ENCODE results near the gene SLC25A41. TPM values are rescaled to one million over a fixed set of nuclear protein-coding genes. Genes with fewer than 3 reads are reported as not detected.
A peak's percentile ranks its signal among the peaks of the same experiment; 100 is the strongest.

SLC25A41 gene
- total and polyA plus RNA-seq, 2 of the 13 experiments (the other 11 are each of a cell fraction or from before 2014, with no cell fraction given) = 0.33 to 0.95 TPM

GRCh38 chr19:6393074-6393982 is 40.2 kb downstream of the SLC25A41 start, which contains the start of gene GTF2F1 (continued):
- TF ChIP-seq ZNF775 (CRISPR knock-in tag; IDR thresholded peaks at IDR 0.05; ENCODE audit: borderline replicate concordance) (no peak), ZNF225 (CRISPR knock-in tag; IDR thresholded peaks at IDR 0.05) (no peak), KMT2A (CRISPR knock-in tag; IDR thresholded peaks at IDR 0.05) (peak; percentile 72), ZNF513 (CRISPR knock-in tag; conservative IDR thresholded peaks at IDR 0.05) (no peak), MIER2 (CRISPR knock-in tag; IDR thresholded peaks at IDR 0.05) (no peak), ZFP62 (CRISPR knock-in tag; IDR thresholded peaks at IDR 0.05) (no peak), RAD21 (CRISPR knock-in tag; IDR thresholded peaks at IDR 0.05) (peak; percentile 63; the same call in 1 of the 2 replicates), MIXL1 (CRISPR knock-in tag; IDR thresholded peaks at IDR 0.05) (peak; percentile 57; the same call in 1 of the 2 replicates), SPEN (CRISPR knock-in tag; IDR thresholded peaks at IDR 0.05; ENCODE audit: low read depth) (peak; percentile 9; the same call in 1 of the 2 replicates), STAG1 (CRISPR knock-in tag; IDR thresholded peaks at IDR 0.05) (0 out of 2 replicates have a peak, but pooled peaks have one; percentile 20), MYC (CRISPR knock-in tag; IDR thresholded peaks at IDR 0.05; ENCODE audit: borderline replicate concordance) (no peak; the same call in 1 of the 2 replicates), NCOA5 (CRISPR knock-in tag; IDR thresholded peaks at IDR 0.05) (no peak), SMARCC2 (IDR thresholded peaks at IDR 0.05) (no peak)
- TF ChIP-seq, protein P1, sequence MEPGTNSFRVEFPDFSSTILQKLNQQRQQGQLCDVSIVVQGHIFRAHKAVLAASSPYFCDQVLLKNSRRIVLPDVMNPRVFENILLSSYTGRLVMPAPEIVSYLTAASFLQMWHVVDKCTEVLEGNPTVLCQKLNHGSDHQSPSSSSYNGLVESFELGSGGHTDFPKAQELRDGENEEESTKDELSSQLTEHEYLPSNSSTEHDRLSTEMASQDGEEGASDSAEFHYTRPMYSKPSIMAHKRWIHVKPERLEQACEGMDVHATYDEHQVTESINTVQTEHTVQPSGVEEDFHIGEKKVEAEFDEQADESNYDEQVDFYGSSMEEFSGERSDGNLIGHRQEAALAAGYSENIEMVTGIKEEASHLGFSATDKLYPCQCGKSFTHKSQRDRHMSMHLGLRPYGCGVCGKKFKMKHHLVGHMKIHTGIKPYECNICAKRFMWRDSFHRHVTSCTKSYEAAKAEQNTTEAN (CRISPR knock-in tag; conservative IDR thresholded peaks at IDR 0.05) = 0 out of 2 replicates have a peak, but pooled peaks have one; percentile 58

Measured in HepG2 (cell line).